K562 (cell line): Measurements from ENCODE around the gene GABPB1. TPM values are rescaled to one million over a fixed set of nuclear protein-coding genes. Genes with fewer than 3 reads are reported as not detected.

Experiments used
- ATAC-seq: fragments of 200-7000 bp; cut with Tn5 transposase; 3 replicates; pipeline ENCODE4 v1.9.1; 2020; ENCODE audit warnings: moderate library complexity
- BruUV-seq: library from RNA; stranded (reverse); fragments of 400-500 nt; replicated peaks from 2 replicates; lab custom pipeline; 2021; lab: Mats Ljungman, UMichigan
- CTCF ChIA-PET: fragments of 300-600 bp; formaldehyde crosslinking; extraction: SDS; loops from one replicate; lab custom pipeline; 2021; ENCODE audit warnings: low intra/inter-chr PET ratio; lab: Yijun Ruan, JAX
- POLR2A ChIA-PET: fragments of 300-600, 350-650 bp; sonication (Branson Sonifier 250); formaldehyde crosslinking; extraction: SDS; loops from one replicate; lab custom pipeline; 2021; ENCODE audit warnings: antibody characterized with exemption, inconsistent platforms; lab: Yijun Ruan, JAX
- DNase-seq, 4 experiments: peaks; one replicate each; pipeline versions ENCODE4 v3.0.0 to v3.0.0-alpha.2; 2011 to 2018; ENCODE audit warnings: low spot score in 3 of 4, mixed read lengths in 3 of 4; ENCODE audit errors: extremely low read depth in 1 of 4
- FAIRE-seq: peaks from 2 replicates; lab custom pipeline; 2011; peaks lifted over from hg19 to GRCh38; lab: Jason Lieb, UNC
- H2AFZ ChIP-seq: 2 replicates; pipeline ENCODE4 v1.6.0; 2011; ENCODE audit warnings: low read depth, low read length, control low read depth, inconsistent platforms
- H3K27ac ChIP-seq: fragments of 200-600 bp; 3 replicates; pipeline ENCODE4 v1.8.0; 2011; ENCODE audit warnings: low read depth, mild to moderate bottlenecking, control low read depth, inconsistent platforms, low read length, moderate library complexity, mixed read lengths; ENCODE audit errors: extremely low read depth
- H3K27me3 ChIP-seq, 2 experiments: fragments of 300-600 bp in 1 of 2; 2 replicates in 1 of 2; 3 replicates in 1 of 2; pipeline versions ENCODE4 v1.6.0 to v1.8.0; 2011; ENCODE audit warnings: inconsistent platforms in 2 of 2, low read length in 2 of 2, mild to moderate bottlenecking in 1 of 2, mixed read lengths in 1 of 2, moderate library complexity in 1 of 2; ENCODE audit not compliant: control insufficient read depth in 2 of 2, insufficient read depth in 2 of 2
- H3K36me3 ChIP-seq: fragments of 300-600 bp; 3 replicates; pipeline ENCODE4 v1.8.0; 2011; ENCODE audit warnings: mild to moderate bottlenecking, low read length, inconsistent platforms; ENCODE audit not compliant: control insufficient read depth, insufficient read depth
- H3K4me1 ChIP-seq, 2 experiments: fragments of 200-600 bp in 1 of 2; replicated peaks in 1 of 2; 2 replicates in 1 of 2; 3 replicates in 1 of 2; pipeline versions ENCODE4 v1.5.1 to v1.8.0; 2011; ENCODE audit warnings: inconsistent platforms in 2 of 2, low read length in 2 of 2, mild to moderate bottlenecking in 1 of 2, mixed read lengths in 1 of 2, moderate library complexity in 1 of 2; ENCODE audit not compliant: control insufficient read depth in 2 of 2, insufficient read depth in 2 of 2
- H3K4me2 ChIP-seq: 2 replicates; pipeline ENCODE4 v1.6.1; 2011; ENCODE audit warnings: low read length, control low read depth, inconsistent platforms, mixed read lengths; ENCODE audit not compliant: insufficient read depth
- H3K4me3 ChIP-seq: fragments of 200-600 bp; sonication (generic), shearing (Covaris generic); 2 replicates; pipeline ENCODE4 v1.5.1; 2016; ENCODE audit warnings: control low read depth, inconsistent platforms
- H3K79me2 ChIP-seq: fragments of 200-600 bp; 3 replicates; pipeline ENCODE4 v1.8.0; 2011; ENCODE audit warnings: low read length, inconsistent platforms; ENCODE audit not compliant: control insufficient read depth, insufficient read depth
- H3K9ac ChIP-seq, 2 experiments: 2 replicates each; pipeline versions ENCODE4 v1.6.0 to v1.6.1; 2011; ENCODE audit warnings: low read depth in 2 of 2, low read length in 2 of 2, control low read depth in 1 of 2, inconsistent platforms in 1 of 2, mild to moderate bottlenecking in 1 of 2, mixed read lengths in 1 of 2; ENCODE audit not compliant: insufficient read depth in 1 of 2
- H3K9me1 ChIP-seq: one replicate; pipeline ENCODE4 v1.6.0; 2011; ENCODE audit warnings: inconsistent platforms, mild to moderate bottlenecking, low read length, moderate library complexity; ENCODE audit not compliant: control insufficient read depth, insufficient read depth
- H3K9me3 ChIP-seq: replicated peaks from 2 replicates; pipeline ENCODE4 v1.5.1; 2011; ENCODE audit warnings: low read depth, low read length, inconsistent platforms; ENCODE audit not compliant: control insufficient read depth, insufficient read depth
- H4K20me1 ChIP-seq: replicated peaks from 2 replicates; pipeline ENCODE4 v1.6.1; 2011; ENCODE audit warnings: low read length, inconsistent platforms, mixed read lengths; ENCODE audit not compliant: control insufficient read depth, insufficient read depth
- GMEB1 ChIP-seq: fragments of 250-450 bp; sonication (Bioruptor Pico); IDR thresholded peaks from 2 replicates; pipeline ENCODE4 v1.4.0; 2020; ENCODE audit warnings: mild to moderate bottlenecking
- JUNB ChIP-seq: fragments of 450-650 bp; formaldehyde crosslinking; conservative IDR thresholded peaks from 2 replicates; pipeline ENCODE4 v1.4.0; 2020; ENCODE audit warnings: mild to moderate bottlenecking
- MTA3 ChIP-seq: fragments of 450-650 bp; formaldehyde crosslinking; IDR thresholded peaks from 2 replicates; pipeline ENCODE4 v1.6.1; 2017; ENCODE audit warnings: mild to moderate bottlenecking, borderline replicate concordance
- NR2F6 ChIP-seq: fragments of 450-650 bp; formaldehyde crosslinking; IDR thresholded peaks from 2 replicates; pipeline ENCODE4 v1.4.0; 2020; ENCODE audit warnings: mild to moderate bottlenecking
- POU5F1 ChIP-seq: fragments of 150-350 bp; IDR thresholded peaks from 2 replicates; pipeline ENCODE4 v1.6.1; 2014; ENCODE audit warnings: borderline replicate concordance, low read length, low read depth, mild to moderate bottlenecking; ENCODE audit not compliant: partially characterized antibody
- RAD51 ChIP-seq: fragments of 450-650 bp; IDR thresholded peaks from 2 replicates; pipeline ENCODE4 v1.7.1; 2016; ENCODE audit warnings: low read depth, mild to moderate bottlenecking, borderline replicate concordance
- SOX6 ChIP-seq: fragments of 450-650 bp; IDR thresholded peaks from 2 replicates; pipeline ENCODE4 v1.6.1; 2014; ENCODE audit warnings: mild to moderate bottlenecking
- TAF1 ChIP-seq: IDR thresholded peaks from 2 replicates; pipeline ENCODE4 v1.6.1; 2011; ENCODE audit warnings: mild to moderate bottlenecking, low read length, moderate library complexity; ENCODE audit not compliant: insufficient read depth, control insufficient read depth, severe bottlenecking; ENCODE audit errors: extremely low read depth
- TRIM24 ChIP-seq, 2 experiments: fragments of 450-650 bp; IDR thresholded peaks; 2 replicates each; pipeline ENCODE4 v1.6.1; 2016
- TRIM25 ChIP-seq: fragments of 450-650 bp; IDR thresholded peaks from 2 replicates; pipeline ENCODE4 v1.7.0; 2016; ENCODE audit warnings: borderline replicate concordance
- ZNF274 ChIP-seq: IDR thresholded peaks from 2 replicates; pipeline ENCODE4 v1.6.1; 2011; ENCODE audit warnings: low read depth, mild to moderate bottlenecking, low read length, moderate library complexity, borderline replicate concordance
- WGBS: fragments of 100-300 bp; shearing (Covaris generic); methylation state at CpG from one replicate; pipeline ENCODE4 v1.1.6; 2016; ENCODE audit warnings: low coverage, mixed read lengths; ENCODE audit not compliant: insufficient coverage; ENCODE audit errors: missing lambda C conversion rate; 5-methylcytosine and 5-hydroxymethylcytosine counted together
- in situ Hi-C: fragments of 300-500 bp; cut with MboI; formaldehyde crosslinking; loops from 4 replicates; pipeline ENCODE4 v1.15.0; 2018; ENCODE audit warnings: inconsistent platforms, mixed read lengths
- intact Hi-C: fragments of 100-400 bp; cut with micrococcal nuclease; formaldehyde crosslinking; loops from 2 replicates; pipeline ENCODE4 v1.14.2; 2022
- polyA plus RNA-seq, 8 experiments: library from polyadenylated mRNA; depleted of rRNA in 4 of 8; stranded (reverse) in 5 of 8; unstranded in 3 of 8; fragments of >200 nt; fragmentation: Nextera tagmentation in 2 of 8; fragmentation: Illumina TruSeq in 1 of 8; extraction: Ambion mirVana in 2 of 8; extraction: Trizol in 1 of 8; gene quantifications; 2 replicates each; pipeline versions ENCODE4 v1.2.1 to v1.2.3, GENCODE V29; 2011 to 2014; ENCODE audit warnings: inconsistent platforms in 1 of 8, missing spikeins in 1 of 8
- total RNA-seq, 7 experiments: library from RNA; depleted of rRNA in 6 of 7; stranded (reverse); fragments of >200 nt in 6 of 7; fragmentation: Illumina TruSeq in 2 of 7; extraction: Trizol in 2 of 7; gene quantifications; 2 replicates each; pipeline versions ENCODE4 v1.2.1 to v1.2.3, GENCODE V29; 2011 to 2021; ENCODE audit warnings: low replicate concordance in 1 of 7

GABPB1 gene
- total and polyA plus RNA-seq, 9 of the 15 experiments (the other 6 are each of a cell fraction or from before 2014, with no cell fraction given) = 11.8 to 42.3 (median 33.2) TPM

- no peak for DNase-seq
- no peak for TF ChIP-seq NR2F6 (CRISPR knock-in tag)
- no peak for TF ChIP-seq TRIM25
- TF ChIP-seq RAD51 = no peak
- TF ChIP-seq TAF1 = no peak
- no peak for TF ChIP-seq POU5F1
- no peak for TF ChIP-seq JUNB
- TF ChIP-seq TRIM24 (IDR thresholded peaks at IDR 0.05) = no peak
- no peak for TF ChIP-seq ZNF274
- TF ChIP-seq MTA3 = no peak
- no peak for TF ChIP-seq GMEB1 (CRISPR knock-in tag)
- TF ChIP-seq SOX6 = no peak
- Histone ChIP-seq H3K27me3 (no peaks in the 10 kb centered on the region), H4K20me1 (no peaks in the 10 kb centered on the region), H3K4me2 (no peak overlapping the region), H3K4me1 (no peaks in the 10 kb centered on the region), H3K9ac (no peak overlapping the region), H3K79me2 (peaks cover 13% of the 10 kb centered on the region; the same call in 2 of the 3 replicates), H3K9me3 (no peaks in the 10 kb centered on the region), H3K36me3 (no peaks in the 10 kb centered on the region), H2AFZ (no peak overlapping the region), H3K9me1 (peaks cover 2% of the 10 kb centered on the region), H3K4me3 (no peak overlapping the region), H3K27ac (no peak overlapping the region)
- ChIA-PET POLR2A (interaction anchor here (1.0 kb wide), 1 partner anchor 14 kb away, joined by 4 read pairs; no protein-coding TSS in a partner anchor), CTCF (no interaction called here)
- in situ Hi-C loops (loop anchor here (5.0 to 25.0 kb wide), 2 partner anchors 174 to 434 kb away; no protein-coding TSS in a partner anchor), intact Hi-C loops (no loop called here)
- 41% methylated on average over 3 of the region's 3 CpGs for WGBS
- ATAC-seq = no peak
- no peak for FAIRE-seq
- BruUV-seq = no TSS peak
Measured at GRCh38 chr15:50321680-50322210, 33.3 kb downstream of the GABPB1 start.
